HG02763 (cell line): Measurements from ENCODE around the gene TBC1D22B.

Experiments
- ATAC-seq: cut with Tn5 transposase; IDR thresholded peaks from one replicate; pipeline ENCODE4 v1.9.1; 2021; ENCODE audit warnings: mild to moderate bottlenecking, moderate library complexity; ENCODE audit not compliant: unreplicated experiment

The TBC1D22B gene

GRCh38 chr6:37352384-37352783 lies 94.8 kb downstream of the TBC1D22B start:
- no peak for ATAC-seq

DNA sequence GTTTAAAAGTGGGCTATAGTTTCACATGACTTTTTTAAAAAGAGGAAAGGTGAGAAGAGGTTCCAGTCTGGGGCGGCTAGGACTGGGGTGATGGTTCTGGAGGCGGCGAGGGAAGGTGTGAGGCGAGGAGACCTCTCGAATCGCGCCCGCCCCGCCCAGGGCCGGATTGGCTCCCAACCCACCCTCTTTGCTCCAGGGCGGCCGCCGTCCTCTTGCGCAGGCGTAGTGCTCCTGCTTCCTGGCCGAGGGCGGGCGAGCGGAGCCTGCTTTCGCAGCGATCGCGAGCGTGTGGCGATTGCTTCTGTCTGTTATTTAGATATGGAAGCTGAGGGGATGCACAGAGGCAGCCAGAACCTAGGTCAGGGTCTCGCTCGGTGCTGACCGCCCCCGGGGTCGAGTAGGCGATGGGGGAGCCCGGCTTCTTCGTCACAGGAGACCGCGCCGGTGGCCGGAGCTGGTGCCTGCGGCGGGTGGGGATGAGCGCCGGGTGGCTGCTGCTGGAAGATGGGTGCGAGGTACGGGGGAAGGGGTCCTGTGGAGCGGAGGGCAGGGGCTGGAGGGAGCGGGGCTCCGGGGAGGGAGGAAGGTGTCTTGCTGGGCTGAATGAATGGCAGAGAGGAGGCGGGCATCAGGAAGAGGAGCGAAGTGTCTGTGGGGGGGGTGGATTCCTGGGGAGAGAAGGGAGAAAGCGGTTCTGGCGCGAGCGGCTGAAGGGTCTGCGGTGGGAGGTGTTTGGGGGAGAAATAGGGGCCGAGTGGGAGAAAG lies 96.4 kb downstream of the TBC1D22B start, which contains the start of gene RNF8:
TSS of gene RNF8 (plus strand) at position 223 of the 765 bp plus-strand sequence. CDS start at position 405, 182 bp downstream.
- peak; percentile 84 for ATAC-seq

- ATAC-seq, result no peak
Measured at GRCh38 chr6:37354526-37355384, 97.2 kb downstream of the TBC1D22B start.

- no peak for ATAC-seq
Measured at GRCh38 chr6:37357288-37357687, 99.7 kb downstream of the TBC1D22B start.

GRCh38 chr6:37357860-37358259 lies 100.3 kb downstream of the TBC1D22B start:
- ATAC-seq, result no peak

DNA sequence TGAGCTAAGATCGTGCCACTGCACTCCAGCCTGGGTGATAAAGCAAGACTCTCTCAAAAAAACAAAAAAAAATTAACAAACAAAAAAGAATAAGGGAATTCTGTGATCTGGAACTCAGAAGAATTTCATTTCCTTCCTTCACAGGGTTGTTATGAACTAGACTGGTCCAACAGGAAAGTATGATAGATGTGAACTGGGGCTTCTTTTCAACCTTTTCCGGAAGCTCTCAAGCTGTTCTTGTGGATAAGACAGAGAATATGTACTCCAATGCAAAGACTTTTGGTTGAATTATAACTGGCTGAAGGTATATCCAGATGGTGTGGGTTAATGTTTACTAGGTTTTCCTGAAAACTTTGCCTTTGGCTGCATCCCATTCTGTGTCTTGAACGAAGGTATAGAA lies 101.5 kb downstream of the TBC1D22B start:
- no peak for ATAC-seq

DNA sequence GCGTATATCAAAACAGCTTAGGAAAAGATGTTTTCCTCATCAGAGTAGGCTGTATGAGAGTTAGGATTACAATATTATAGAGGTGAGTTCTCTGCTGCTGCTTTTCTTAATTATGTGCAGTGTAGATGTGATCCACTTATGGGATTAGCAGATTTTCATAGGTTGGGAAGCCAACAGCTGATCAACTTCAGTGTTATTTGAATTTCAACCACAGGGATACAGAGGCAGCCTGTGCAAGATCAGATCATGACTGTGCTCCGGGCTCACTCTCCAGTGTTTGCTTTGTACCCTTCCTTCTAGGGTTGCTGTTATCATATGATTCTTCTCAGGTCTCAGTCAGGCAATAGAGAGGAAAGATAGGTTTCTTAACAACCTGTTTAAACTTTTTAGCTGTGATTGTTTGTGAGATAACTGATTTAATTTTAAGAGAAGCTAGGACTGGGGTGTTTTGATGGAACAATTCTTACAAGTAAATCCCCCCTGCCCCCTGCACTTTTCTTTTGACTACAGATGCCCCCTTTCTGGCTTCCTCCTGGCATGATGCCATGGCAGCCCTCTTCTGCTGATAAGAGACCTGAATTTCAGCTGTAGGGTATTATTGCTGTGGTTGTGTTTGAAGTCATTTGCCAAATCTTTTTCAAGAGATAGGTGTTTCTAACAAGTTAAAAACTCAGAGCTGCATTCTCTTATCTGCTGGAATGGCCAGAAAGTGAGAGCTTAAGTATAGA lies 104.7 kb downstream of the TBC1D22B start:
- no peak for ATAC-seq

GRCh38 chr6:37365791-37366190 lies 108.2 kb downstream of the TBC1D22B start:
- no peak for ATAC-seq

- no peak for ATAC-seq
Measured at GRCh38 chr6:37366910-37367309, 109.3 kb downstream of the TBC1D22B start.

GRCh38 chr6:37368961-37369320 lies 111.4 kb downstream of the TBC1D22B start:
- ATAC-seq, result no peak

GRCh38 chr6:37369321-37370201 lies 112.0 kb downstream of the TBC1D22B start:
- no peak for ATAC-seq

- no peak for ATAC-seq
Measured at GRCh38 chr6:37371154-37372083, 113.8 kb downstream of the TBC1D22B start.

DNA sequence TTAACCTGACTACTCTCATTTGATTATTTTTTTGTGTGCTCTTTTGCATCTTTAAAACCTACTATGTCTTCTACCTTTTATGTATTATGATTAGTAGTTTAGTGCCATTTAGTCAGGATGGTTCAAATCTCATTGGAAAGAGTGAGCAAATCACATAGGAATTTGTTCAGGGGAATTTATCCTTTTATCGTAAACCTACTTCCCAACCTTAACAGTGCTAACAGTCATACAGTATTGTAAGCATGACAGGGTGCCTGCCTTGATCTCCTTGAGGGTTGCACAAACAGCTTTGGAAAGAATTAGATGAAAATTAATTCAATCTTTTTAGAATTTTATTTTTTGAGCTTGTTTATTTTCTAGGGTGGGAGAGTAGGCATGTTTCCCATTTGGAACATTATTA lies 114.5 kb downstream of the TBC1D22B start:
- no peak for ATAC-seq

DNA sequence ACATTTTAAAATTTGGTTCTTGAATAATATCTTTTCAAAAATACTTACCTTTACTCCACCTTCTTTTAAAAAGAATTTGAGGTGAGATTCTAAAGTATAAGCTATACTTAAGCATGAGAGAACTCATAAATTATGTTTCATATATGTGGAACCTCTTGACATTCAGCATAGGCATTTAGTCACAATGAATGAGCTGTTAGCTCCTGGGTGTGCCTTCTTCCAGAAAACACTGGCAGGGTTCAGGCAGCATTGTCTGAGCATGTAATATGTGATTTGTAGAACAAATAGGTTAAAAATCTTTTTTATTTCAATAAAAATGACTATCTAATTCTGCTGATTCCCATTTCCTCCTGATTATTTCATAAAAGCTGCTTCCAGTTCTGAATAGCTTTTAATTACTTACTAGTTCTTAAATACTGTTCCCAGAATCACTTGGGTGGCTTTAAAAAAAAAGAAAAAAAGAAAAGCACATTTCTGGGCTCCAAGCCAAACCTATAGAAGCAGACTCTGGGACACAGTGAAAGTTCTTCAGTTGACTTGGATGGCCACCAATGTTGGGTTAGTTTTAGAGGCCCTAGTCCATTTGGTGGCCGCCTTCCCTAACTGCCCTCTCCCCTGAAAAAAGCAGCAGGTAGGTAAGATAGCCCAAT lies 116.4 kb downstream of the TBC1D22B start:
- no peak for ATAC-seq

- no peak for ATAC-seq
Measured at GRCh38 chr6:37375376-37375775, 117.8 kb downstream of the TBC1D22B start.

- ATAC-seq, result no peak
Measured at GRCh38 chr6:37376078-37376743, 118.6 kb downstream of the TBC1D22B start.

- no peak for ATAC-seq
Measured at GRCh38 chr6:37381579-37381978, 124.0 kb downstream of the TBC1D22B start.
